ENCODE measurements around the gene MAP3K14. TPM values are rescaled to one million over a fixed set of nuclear protein-coding genes. Genes with fewer than 3 reads are reported as not detected.

Gene MAP3K14
- total RNA-seq, 1 donor from 2014 or later: 2.0 TPM

GRCh38 chr17:45339646-45340605 is 23.1 kb upstream of the MAP3K14 start:
- no peak for DNase-seq (ENCODE audit: low read depth, low spot score)

GRCh38 chr17:45338996-45339535 is 22.2 kb upstream of the MAP3K14 start:
- DNase-seq (ENCODE audit: low read depth, low spot score): no peak

- DNase-seq (ENCODE audit: low read depth, low spot score): no peak
Observed at GRCh38 chr17:45338023-45338781, 21.4 kb upstream of the MAP3K14 start.

GRCh38 chr17:45336390-45337182 is 19.8 kb upstream of the MAP3K14 start:
- DNase-seq (ENCODE audit: low read depth, low spot score): no peak

GRCh38 chr17:45335721-45336120 is 18.9 kb upstream of the MAP3K14 start:
- DNase-seq (ENCODE audit: low read depth, low spot score): no peak

GRCh38 chr17:45334701-45335677 is 18.2 kb upstream of the MAP3K14 start:
- no peak for DNase-seq (ENCODE audit: low read depth, low spot score)

- DNase-seq (ENCODE audit: low read depth, low spot score): no peak
Observed at GRCh38 chr17:45334231-45334630, 17.4 kb upstream of the MAP3K14 start.

- no peak for DNase-seq (ENCODE audit: low read depth, low spot score)
Observed at GRCh38 chr17:45333702-45334092, 16.9 kb upstream of the MAP3K14 start.

- no peak for DNase-seq (ENCODE audit: low read depth, low spot score)
Observed at GRCh38 chr17:45332989-45333701, 16.3 kb upstream of the MAP3K14 start.

- DNase-seq (ENCODE audit: low read depth, low spot score): no peak
Observed at GRCh38 chr17:45332505-45332904, 15.7 kb upstream of the MAP3K14 start.

GRCh38 chr17:45326626-45327025 is 9.8 kb upstream of the MAP3K14 start:
- no peak for DNase-seq (ENCODE audit: low read depth, low spot score)

- DNase-seq (ENCODE audit: low read depth, low spot score): no peak
Observed at GRCh38 chr17:45325810-45326209, 9.0 kb upstream of the MAP3K14 start.

- DNase-seq (ENCODE audit: low read depth, low spot score): no peak
Observed at GRCh38 chr17:45324336-45324735, 7.5 kb upstream of the MAP3K14 start.

GRCh38 chr17:45322168-45322567 is 5.3 kb upstream of the MAP3K14 start:
- DNase-seq (ENCODE audit: low read depth, low spot score): no peak

GRCh38 chr17:45320931-45321461 is 4.2 kb upstream of the MAP3K14 start:
- no peak for DNase-seq (ENCODE audit: low read depth, low spot score)

GRCh38 chr17:45320349-45320930 is 3.6 kb upstream of the MAP3K14 start:
- no peak for DNase-seq (ENCODE audit: low read depth, low spot score)

- no peak for DNase-seq (ENCODE audit: low read depth, low spot score)
Observed at GRCh38 chr17:45319239-45319703, 2.5 kb upstream of the MAP3K14 start.

- no peak for DNase-seq (ENCODE audit: low read depth, low spot score)
Observed at GRCh38 chr17:45318561-45319230, 1.9 kb upstream of the MAP3K14 start.

All from pulmonary artery endothelial cell (primary cell).